Stimulated activated CD8-positive, alpha-beta memory T cell treated with anti-CD3 and anti-CD28 coated beads, Interleukin-4, amount 100 ng/mL, for 4 hours (primary cell): Measurements from ENCODE around the gene SHROOM3.
"Not testable (repeated sequence)": the region's sequence is repeated elsewhere in the genome, so short reads cannot be mapped to it uniquely, and the experiment has no call there.

ENCODE experiments used
- DNase-seq, 2 donors: peaks; one replicate each; pipeline ENCODE4 v3.0.0-alpha.2; 2020; ENCODE audit warnings: low read depth in 2 of 2, low spot score in 1 of 2

Gene SHROOM3

DNA sequence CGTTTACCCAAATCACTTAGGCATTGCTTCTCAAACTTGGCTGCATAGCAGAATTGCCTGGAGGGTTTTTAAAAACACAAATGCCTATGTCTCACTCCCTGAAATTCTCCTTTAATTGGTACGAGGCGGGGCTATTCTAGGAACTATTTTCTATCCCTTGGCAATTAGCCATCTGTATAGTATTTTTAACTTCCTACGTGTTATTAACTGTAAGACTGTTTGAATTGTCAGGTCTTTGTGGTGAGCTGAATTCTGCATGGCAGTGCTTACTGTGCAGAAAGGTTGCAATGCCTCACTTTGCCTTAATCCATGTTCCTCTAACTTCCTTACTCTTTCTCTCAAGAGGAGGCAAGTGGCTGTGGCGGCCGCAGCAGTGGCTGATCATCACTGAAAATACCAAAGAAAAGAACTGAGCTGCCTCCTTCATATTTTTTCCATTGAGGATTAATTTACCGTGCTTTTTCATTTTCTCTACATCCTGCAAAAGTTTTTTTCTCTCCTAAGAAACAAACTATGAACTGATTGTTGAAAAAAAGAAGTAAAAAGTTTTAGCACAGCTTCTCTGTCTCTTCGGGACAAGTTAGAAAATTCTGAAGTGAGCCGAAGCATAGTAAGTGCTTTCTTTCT is at the start of gene SHROOM3:
Gene SHROOM3, plus strand, starts transcription at position 329 of the 627 bp plus-strand sequence. CDS start 824 bp downstream, outside the sequence.
- no peak for DNase-seq

DNA sequence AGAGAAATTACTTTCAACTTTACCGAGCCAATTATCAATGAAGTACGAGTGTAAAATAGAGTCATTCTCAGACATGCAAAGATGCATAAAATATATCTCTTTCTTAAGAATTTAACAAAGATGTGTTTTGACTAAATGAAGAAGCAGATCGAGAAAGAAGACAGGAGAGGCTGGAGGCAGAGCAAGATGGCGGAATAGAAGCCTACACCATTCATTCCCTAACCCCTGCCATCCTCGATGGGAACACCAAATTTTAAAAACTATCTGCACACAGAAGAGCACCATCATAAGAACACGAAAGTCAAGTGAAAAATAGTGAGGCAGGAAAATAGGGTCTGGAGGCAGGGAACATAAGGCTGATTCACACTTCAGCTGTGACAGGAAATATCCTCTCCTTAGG is 49.1 kb upstream of the SHROOM3 start:
- DNase-seq: no peak

DNA sequence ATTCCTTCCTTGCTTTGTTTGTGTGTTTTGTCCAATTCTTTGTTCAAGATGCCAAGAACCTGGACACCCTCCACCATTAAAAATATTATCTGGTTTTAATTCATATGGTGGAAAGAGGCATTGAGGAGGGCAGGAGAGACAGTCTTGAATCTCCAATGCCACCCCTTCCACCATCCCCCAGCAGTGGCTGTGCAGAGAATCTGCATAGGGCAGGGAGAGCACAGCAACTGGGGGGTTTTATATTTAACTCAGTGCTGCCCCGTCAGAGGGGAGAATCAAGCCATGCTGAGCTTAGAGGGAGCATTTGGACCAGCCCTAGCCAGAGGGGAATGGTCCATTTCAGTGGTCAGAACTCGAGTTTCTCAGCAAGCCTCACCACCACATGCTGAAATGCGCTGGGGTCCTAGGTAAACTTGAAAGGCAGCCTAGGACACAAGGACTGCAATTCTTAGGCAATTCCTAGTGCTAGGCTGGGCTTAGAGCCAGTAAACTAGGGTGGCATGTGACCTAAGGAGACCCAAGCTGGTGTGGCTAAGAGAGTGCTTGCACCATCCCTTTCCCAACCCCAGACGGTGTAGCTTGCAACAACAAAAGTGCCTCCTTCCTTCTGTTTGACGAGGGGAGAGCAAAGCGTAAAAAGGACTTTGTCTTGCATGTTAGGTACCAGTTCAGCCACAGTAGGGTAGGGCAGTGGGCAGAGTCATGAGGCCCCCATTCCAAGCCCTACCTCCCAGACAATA is 48.3 kb upstream of the SHROOM3 start:
- DNase-seq: no peak

DNA sequence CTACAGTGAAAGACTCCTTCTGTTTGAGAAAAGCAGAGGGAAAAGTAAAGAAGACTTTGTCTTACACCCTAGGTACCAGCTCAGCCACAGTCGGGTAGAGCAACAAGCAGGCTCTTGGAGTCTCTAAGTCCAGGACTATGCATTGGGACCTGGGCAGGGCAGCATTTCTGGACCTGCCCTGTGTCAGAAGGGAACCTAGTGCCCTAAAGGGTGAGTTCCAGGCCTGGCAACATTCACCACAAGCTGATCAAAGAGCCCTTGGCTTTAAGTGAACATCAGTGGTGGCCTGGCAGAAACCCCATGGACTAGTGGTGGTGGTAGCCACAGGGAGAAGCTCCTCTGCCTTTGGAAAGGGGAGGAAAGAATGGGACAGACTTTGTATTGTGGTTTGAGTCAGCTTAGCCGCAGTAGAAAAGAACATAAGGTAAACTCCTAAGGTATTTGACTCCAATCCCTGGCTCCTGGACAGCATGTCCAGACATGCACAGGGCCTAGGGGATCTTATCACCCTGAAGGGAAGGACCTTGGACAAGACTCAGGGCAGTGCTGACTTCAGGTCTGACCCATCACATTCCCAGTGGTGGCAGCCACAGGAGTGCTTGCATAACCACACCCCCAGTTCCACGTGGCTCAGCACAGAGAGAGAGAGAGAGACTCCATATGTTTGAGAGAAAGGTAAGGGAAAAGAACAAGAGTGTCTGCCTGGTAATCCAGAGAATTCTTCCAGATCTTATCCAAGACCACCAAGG is 46.7 kb upstream of the SHROOM3 start:
- no peak for DNase-seq

DNA sequence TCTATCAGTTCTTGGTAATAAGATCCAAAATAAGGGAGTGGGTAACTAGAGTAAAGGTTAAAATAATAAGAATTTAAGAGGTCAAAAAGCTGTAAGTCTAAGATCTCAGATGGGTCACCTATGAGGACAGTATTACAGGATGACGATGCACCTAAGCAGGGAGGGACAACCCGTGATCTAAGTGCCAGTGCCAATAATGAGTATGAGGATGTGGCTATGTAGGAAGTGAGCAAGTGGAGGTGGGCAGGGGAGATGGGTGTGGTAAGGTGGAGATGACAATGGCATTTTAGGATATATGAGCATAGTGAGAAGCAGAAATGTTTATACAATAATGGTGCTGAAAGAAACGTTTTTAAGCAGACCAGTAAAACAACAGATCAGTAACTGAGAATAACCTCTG is 33.4 kb upstream of the SHROOM3 start:
- DNase-seq: no peak

DNA sequence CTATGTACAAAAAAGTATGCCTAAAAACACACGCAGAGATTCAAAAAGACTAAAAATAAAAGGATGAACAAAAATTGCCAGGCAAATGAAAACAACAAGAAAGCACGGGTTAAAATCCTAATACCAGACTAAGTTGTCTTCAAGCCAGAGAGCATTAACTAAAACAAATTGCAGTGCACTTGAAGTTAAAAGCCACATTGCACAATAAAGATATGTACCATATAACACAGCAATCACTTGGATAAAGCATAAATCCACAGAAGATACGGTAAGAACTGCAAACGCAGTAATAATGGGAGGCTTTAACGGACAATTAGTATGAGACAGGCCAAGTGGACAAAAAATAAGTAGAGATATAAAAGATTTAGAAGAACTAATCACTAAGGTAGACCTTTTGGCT is 28.9 kb upstream of the SHROOM3 start:
- no peak for DNase-seq

DNA sequence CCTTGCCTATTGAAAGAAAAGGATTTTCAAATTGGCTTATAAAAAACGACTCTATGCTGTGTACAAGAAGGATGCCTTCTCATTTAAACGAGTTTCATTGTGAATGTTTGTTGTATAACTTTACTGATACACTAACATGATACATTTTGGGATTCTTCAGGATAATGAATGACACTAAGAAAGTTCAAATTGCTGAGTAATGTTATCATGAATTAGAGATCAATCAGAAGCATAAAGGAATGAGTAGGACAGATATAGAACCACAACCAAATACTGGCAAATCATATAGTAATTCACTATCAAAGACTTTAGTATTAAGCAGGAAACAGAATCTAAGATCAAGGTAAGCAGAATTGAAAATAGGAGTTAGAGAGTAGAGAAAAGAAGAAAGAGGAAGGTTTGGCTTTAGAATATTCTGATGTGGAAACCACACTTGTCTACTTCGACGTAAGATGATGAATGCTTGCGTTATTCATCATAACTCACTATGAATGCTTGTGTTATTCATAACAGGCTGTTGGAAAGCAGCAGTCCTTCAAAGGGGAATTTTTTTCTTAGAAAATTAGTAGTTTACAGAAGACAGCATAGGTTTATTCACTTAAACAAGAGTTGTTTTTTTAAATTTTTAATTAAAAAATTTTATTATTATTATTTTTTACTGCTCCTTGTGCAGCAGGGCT is 27.4 kb upstream of the SHROOM3 start:
- no peak for DNase-seq

DNA sequence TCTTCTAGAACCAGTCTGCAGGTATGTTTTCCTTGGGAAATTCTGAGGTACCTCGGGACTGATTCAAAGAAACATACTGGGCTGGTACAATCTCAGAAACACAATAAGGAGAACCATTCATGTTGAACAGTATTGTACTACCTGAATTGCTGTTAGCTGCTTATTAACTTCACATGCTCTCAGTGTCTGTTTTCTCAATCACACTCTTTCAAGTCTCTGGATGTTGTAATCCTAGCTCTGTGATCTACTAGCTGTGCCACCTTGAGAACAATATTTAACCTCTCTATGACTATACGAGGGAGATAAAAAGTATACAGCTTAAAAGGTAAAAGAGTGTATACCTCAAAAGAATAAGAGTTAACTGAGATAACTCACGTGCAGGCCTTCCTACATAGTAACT is 24.4 kb upstream of the SHROOM3 start:
- no peak for DNase-seq

DNA sequence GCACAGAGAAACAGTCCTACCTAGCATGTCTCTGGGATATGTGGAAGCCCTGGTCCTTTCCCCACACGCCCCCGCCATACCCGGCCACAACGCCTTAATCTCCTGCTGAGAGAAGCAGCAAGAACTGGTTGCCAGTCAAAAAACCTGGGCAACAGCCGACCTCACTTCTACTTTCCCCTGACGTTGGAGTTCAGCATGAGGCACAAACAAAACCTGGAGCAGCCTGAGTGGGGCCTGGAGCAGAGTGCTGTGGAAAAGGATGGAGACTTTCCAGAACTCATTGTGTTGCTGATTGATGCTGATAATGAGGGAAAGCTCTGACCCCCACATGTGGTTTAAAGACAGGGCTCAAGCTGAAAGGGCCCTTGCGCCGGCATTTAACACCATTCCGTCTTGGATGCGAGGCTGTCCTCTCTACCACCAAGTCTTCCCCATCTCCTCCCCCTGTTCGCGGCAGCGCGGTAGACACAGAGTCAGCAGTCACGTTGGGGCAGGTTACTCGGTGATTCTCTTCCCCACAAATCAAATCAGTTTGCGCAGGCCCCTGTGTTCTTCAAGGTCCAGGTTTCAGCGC is 14.8 kb upstream of the SHROOM3 start:
- DNase-seq: no peak

DNA sequence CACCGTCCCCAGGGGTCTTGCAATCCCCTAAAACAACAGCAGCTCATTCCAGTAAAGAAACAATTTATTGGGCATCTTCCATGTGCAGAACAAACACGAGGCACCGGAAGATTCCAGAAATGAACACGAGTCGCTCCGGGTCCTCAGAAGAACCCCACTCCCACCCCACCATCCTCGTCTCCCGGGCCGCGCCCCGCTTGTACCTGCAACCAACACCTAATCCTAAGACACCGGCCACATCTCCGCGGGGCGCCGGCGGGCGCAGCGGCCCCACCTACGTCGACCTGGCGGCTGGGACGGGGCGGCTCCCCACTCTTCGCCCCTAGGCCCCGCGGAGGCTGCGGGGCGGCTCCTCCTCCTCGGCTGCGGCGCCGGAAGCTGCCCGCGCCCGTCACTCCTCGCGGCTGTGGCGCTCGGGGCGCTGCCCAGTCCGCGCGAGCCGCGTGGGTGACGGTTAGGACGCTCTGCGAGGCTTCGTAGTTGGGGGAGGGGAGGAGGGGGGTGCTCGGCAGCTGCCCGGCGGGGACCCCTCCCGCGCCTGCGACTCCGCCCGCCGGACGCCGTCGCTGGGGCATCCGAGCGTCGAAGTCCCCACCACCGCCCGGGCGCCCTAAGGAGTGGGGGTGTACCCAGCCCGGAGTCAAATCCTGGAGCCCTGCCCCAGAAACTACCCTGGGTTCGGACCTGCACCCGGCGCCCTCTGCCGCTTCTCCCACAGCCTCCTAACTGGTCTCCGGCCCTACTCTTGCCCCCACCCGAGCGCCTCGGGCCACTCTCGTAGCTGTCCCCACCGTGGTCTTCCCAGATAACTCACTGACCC is 14.1 kb upstream of the SHROOM3 start, which contains the start of gene CCDC158:
Gene CCDC158, minus strand, starts transcription at position 380 of the 820 bp plus-strand sequence. CDS start 17,934 bp downstream, outside the sequence.
- DNase-seq: no peak

DNA sequence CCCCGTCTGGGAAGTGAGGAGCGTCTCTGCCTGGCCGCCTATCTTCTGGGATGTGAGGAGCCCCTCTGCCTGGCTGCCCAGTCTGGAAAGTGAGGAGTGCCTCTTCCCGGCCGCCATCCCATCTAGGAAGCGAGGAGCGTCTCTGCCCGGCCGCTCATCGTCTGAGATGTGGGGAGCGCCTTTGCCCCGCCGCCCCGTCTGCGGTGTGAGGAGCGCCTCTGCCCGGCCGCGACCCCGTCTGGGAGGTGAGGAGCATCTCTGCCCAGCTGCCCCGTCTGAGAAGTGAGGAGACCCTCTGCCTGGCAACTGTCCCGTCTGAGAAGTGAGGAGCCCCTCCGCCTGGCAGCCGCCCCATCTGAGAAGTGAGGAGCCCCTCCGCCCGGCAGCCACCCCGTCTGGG is 11.9 kb upstream of the SHROOM3 start:
- DNase-seq: not testable (repeated sequence)

DNA sequence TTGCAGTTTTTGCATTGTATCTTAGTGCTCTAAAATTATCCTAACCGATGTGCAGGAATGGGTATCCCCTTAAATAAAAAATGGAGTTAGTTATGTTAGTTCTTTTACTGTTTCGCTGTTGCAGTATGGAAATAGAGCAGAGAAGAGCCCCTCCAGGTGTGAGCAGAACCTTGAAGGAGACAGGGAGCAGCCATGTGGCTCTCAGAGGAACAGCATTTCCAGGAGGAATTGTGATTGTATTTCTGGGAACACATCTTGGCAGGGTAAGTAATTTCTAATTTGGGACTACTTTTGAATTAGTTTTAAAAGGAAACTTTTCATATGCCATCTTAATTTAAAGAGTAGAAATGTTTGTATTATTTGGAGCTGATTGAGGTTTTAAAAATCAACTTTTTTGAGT is 8.8 kb upstream of the SHROOM3 start:
- no peak for DNase-seq

DNA sequence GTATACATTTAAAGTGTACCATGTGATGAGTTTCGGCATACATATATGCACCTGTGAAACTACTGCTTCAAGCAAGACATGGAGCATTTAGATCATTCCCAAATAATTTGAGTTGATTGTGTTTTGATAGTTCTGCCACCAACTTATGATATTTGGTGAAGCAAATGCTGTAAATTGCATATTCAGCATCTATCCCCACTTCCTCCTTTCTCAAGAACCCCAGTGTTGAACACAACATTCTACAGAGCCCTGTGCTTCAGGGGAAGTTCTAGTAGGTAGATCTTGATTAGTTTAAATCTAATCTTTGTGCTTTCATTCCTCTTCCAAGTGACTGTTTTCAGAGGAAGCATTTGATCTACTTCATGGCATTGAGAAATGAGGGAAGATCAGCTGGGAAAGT is 5.4 kb upstream of the SHROOM3 start:
- no peak for DNase-seq

DNA sequence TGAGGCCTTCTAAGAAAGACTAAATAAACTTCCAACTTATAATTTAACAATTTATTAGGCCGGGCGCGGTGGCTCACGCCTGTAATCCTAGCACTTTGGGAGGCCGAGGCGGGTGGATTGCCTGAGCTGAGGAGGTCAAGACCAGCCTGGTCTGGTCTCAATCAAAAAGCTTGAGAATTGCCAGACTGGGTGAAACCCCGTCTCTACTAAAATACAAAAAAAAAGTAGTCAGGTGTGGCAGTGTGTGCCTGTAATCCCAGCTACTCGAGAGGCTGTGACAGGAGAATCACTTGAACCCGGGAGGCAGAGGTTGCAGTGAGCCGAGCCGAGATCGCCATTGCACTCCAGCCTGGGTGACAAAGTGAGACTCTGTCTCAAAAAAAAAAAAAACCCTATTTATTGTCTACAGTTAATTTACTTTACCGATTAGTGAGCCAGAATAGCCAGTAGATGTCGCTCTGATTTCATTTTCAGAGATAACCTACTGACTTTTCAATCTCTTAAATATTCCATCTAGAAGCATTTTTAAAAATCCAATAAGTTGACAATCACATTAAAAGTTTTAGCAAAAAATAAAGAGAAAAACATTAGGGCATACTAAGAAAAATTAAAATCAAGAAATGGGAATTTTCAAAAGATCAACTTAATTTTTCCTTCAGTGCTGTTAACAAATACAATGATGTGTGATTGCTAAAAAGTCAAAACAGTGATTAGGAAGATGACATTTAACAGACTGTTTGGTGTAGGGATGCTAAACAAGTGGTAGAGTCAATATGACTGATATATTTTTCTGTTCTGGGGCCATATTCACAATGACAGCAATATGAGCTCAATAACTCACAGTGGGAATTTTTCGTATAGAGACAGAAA is 4.3 kb upstream of the SHROOM3 start:
- no peak for DNase-seq

DNA sequence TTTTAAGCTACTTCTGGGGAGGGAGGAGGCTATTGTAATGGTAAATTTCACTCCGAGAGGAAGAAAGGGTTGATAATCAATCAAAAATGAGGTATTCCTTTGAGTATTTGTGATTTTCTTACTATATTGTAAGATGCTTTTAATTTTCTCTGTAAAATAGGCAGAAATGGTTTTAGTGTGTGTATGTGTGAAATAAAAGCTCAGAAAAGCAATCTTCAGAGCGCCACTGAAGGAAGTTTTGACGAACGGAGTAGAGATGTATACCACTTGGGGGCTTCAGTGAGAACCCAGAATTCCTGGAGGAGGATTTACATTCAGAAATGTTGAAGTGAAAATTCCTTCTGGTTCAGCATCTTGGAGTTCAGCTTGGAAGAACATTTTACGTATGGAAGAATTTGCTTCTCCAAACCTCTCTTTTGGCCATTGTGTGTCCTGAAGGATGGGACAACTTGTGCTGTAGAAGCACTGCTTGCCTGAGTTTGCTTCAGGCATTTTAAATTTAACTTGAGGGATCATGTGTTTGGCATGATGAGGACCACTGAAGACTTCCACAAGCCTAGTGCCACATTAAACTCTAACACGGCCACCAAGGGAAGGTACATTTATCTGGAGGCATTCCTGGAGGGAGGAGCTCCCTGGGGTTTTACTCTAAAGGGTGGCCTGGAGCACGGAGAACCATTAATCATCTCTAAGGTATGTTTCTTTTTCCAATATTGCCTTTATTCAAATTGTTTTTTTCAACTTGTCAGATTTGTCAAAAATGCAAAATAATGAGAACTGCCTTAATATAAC is 695 bp downstream of the SHROOM3 start:
- no peak for DNase-seq

DNA sequence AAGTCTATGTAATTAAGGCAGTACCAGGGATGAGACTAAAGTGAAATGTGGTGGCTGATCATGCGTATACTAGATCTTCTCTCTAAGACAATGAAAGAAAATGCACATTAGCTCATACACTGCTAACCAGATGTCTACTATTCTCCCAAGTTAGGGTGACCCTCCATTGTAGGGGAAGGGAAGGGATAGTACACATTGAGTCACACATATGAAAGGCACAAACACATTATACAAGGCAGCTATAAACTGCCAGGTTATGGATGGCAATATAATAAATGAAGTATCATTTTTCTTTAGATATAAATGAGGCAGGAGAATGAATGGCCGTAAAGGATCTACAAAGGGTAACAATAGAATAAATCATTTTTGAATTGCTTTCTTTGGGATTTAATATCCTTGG is 4.5 kb downstream of the SHROOM3 start:
- no peak for DNase-seq

DNA sequence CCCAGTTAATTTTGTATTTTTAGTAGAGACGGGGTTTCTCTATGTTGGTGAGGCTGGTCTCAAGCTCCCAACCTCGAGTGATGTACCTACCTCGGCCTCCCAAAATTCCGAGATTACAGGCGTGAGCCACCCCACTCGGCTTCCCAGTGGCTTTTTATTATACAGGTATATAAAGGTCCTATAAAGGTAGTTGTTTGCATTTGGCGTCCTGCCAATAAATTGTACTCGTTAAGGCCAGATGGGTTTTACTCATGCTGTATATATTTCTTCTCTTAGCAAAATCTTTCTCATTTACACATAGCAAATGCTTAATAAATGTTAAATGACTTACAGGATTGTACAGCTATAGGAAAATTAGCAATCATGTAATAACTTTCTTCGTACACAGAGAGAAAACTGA is 6.9 kb downstream of the SHROOM3 start:
- DNase-seq: no peak

DNA sequence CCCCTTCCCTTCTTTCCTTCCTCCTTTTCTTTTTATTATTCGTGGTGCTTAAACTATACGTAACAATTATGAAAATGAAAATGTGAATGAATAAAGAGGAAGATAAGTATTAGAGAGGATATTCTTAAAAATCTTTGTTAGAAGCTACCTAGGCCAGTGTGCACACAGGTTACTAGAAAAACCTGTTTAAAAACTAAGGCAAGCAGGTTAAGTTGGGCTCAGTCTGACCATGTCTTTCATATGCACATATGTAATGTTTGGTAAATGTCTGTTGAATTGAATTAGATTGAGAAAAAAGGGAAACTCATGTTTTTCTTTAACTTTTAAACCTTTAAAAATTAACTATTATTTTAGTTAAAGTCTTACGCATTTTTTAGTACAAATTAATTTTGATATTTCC is 7.8 kb downstream of the SHROOM3 start:
- no peak for DNase-seq

DNA sequence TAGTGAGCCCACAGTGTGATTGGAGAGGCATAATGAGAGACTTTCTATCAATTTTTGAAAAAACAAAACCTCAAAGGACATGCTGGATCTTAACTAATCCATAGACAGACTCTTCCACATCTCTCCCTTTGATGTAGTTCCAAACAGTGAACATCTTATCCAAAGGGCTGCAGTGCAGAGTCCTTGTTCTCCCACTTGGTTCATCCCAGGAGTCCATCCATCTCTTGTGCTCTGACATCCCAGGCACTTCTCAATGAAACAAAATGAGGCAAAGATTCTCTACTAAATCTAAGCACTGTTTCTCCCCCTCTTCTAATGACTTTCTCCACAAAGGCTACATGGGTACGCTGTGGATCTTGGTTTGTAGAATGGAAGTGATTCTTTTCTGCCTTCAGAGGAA is 8.3 kb downstream of the SHROOM3 start:
- no peak for DNase-seq
